ENCODE results near the gene METTL18. TPM values are rescaled to one million over a fixed set of nuclear protein-coding genes. Genes with fewer than 3 reads are reported as not detected.

METTL18 gene
- total RNA-seq, 1 experiment from 2014 or later: 7.3 TPM

Other genes with a start within 250 kb of the METTL18 start
- gene F5, start 208.4 kb downstream of the METTL18 start, total RNA-seq (2014; rRNA removed): not detected in 2 replicates
- not detected in 2 replicates for gene SELP, start 164.8 kb downstream of the METTL18 start, total RNA-seq (2014; rRNA removed)
- gene SELL, start 83.3 kb downstream of the METTL18 start, total RNA-seq (2014; rRNA removed): 0.69 and 1.2 TPM in 2 replicates
- gene SELE, start 60.8 kb downstream of the METTL18 start, total RNA-seq (2014; rRNA removed): 0.17 TPM in 1 of 2 replicates, not detected in the other
- 3.1 and 3.6 TPM in 2 replicates for gene SCYL3, start 99.0 kb upstream of the METTL18 start, total RNA-seq (2014; rRNA removed)